ENCODE measurements around the gene SEZ6. TPM values are rescaled to one million over a fixed set of nuclear protein-coding genes. Genes with fewer than 3 reads are reported as not detected.

SEZ6 gene
- total RNA-seq, 1 experiment from 2014 or later, result not detected

- no peak overlapping the region for H3K4me2 ChIP-seq (ENCODE audit: low read length)
Observed at GRCh38 chr17:29048440-29049368, 42.9 kb upstream of the SEZ6 start.

GRCh38 chr17:29046473-29046839 is 40.6 kb upstream of the SEZ6 start:
- Histone ChIP-seq H3K27me3 (ENCODE audit: low read length) (peaks cover 29% of the 10 kb centered on the region), H3K4me1 (ENCODE audit: insufficient read depth, low read length) (no peaks in the 10 kb centered on the region), H3K27ac (ENCODE audit: low read length) (no peak overlapping the region), H3K9me2 (replicated peaks; ENCODE audit: low read length) (no peaks in the 10 kb centered on the region), H3F3A (ENCODE audit: low read length, unreplicated experiment) (no peaks in the 10 kb centered on the region), H3K4me3 (ENCODE audit: low read length) (no peak overlapping the region), H3K36me3 (ENCODE audit: low read depth, low read length) (no peaks in the 10 kb centered on the region), H3K79me2 (ENCODE audit: low read length) (no peaks in the 10 kb centered on the region), H2AFZ (ENCODE audit: low read length) (no peak overlapping the region), H3K9me3 (ENCODE audit: low read length) (no peaks in the 10 kb centered on the region), H4K20me1 (ENCODE audit: low read length) (no peaks in the 10 kb centered on the region), H3K4me2 (ENCODE audit: low read length) (no peak overlapping the region), H3K9ac (ENCODE audit: low read length) (no peak overlapping the region)
- intact Hi-C loops (cut with micrococcal nuclease), result no loop called here
- ChIA-PET POLR2A (ENCODE audit: unreplicated experiment) (no interaction called here), CTCF (no interaction called here)
- ATAC-seq (no peak), DNase-seq (no peak)
- TF ChIP-seq EZH2 (IDR thresholded peaks at IDR 0.05; ENCODE audit: low read length, unreplicated experiment) (no peak), CTCF (conservative IDR thresholded peaks at IDR 0.05; ENCODE audit: low read depth, low read length) (no peak), EZH2phosphoT487 (IDR thresholded peaks at IDR 0.05; ENCODE audit: borderline replicate concordance, low read length) (no peak)
- BruUV-seq (replicated peaks), result no TSS peak

More at GRCh38 chr17:29048440-29049368, 42.9 kb upstream of the SEZ6 start:
- Histone ChIP-seq H3K9me2 (replicated peaks; ENCODE audit: low read length) (no peaks in the 10 kb centered on the region), H3K79me2 (ENCODE audit: low read length) (no peaks in the 10 kb centered on the region), H3K9me3 (ENCODE audit: low read length) (no peaks in the 10 kb centered on the region), H3F3A (ENCODE audit: low read length, unreplicated experiment) (no peaks in the 10 kb centered on the region), H3K4me3 (ENCODE audit: low read length) (no peak overlapping the region), H2AFZ (ENCODE audit: low read length) (no peak overlapping the region), H3K27me3 (ENCODE audit: low read length) (peaks cover 29% of the 10 kb centered on the region), H3K27ac (ENCODE audit: low read length) (no peak overlapping the region), H3K9ac (ENCODE audit: low read length) (no peak overlapping the region), H4K20me1 (ENCODE audit: low read length) (no peaks in the 10 kb centered on the region), H3K4me1 (ENCODE audit: insufficient read depth, low read length) (no peaks in the 10 kb centered on the region), H3K36me3 (ENCODE audit: low read depth, low read length) (no peaks in the 10 kb centered on the region)
- TF ChIP-seq EZH2 (IDR thresholded peaks at IDR 0.05; ENCODE audit: low read length, unreplicated experiment) (no peak), CTCF (conservative IDR thresholded peaks at IDR 0.05; ENCODE audit: low read depth, low read length) (no peak), EZH2phosphoT487 (IDR thresholded peaks at IDR 0.05; ENCODE audit: borderline replicate concordance, low read length) (no peak)
- POLR2A ChIA-PET (ENCODE audit: unreplicated experiment), result no interaction called here
- DNase-seq (no peak), ATAC-seq (no peak)
- intact Hi-C loops (cut with micrococcal nuclease), result no loop called here
- BruUV-seq (replicated peaks), result no TSS peak
- CTCF ChIA-PET, result no interaction called here
